GM12878 (cell line): ENCODE results near the gene CCDC149. TPM values are rescaled to one million over a fixed set of nuclear protein-coding genes. Genes with fewer than 3 reads are reported as not detected.

Source experiments
- ATAC-seq: fragments of 200-7000 bp; cut with Tn5 transposase; 3 replicates; pipeline ENCODE4 v1.9.1; 2020; ENCODE audit warnings: mild to moderate bottlenecking, moderate library complexity
- BruUV-seq: library from RNA; stranded (reverse); fragments of 400-500 nt; replicated peaks from 2 replicates; lab custom pipeline; 2021; lab: Mats Ljungman, UMichigan
- CTCF ChIA-PET: fragments of 300-600 bp; sonication (Branson Sonifier 250); formaldehyde crosslinking; extraction: SDS; loops from one replicate; lab custom pipeline; 2021; ENCODE audit warnings: inconsistent platforms; lab: Yijun Ruan, JAX
- POLR2A ChIA-PET: fragments of 350-600 bp; formaldehyde crosslinking; extraction: SDS; loops from one replicate; lab custom pipeline; 2021; ENCODE audit warnings: inconsistent platforms; lab: Charles Lee
- RAD21 ChIA-PET: fragments of 300-600 bp; sonication (Branson Sonifier 250); formaldehyde crosslinking; loops from one replicate; lab custom pipeline; 2023; ENCODE audit warnings: antibody characterized with exemption; ENCODE audit not compliant: unreplicated experiment; lab: Charles Lee
- SMC1A ChIA-PET: fragments of 300-600 bp; sonication (Branson Sonifier 250); formaldehyde crosslinking; loops from one replicate; lab custom pipeline; 2023; ENCODE audit not compliant: unreplicated experiment, uncharacterized antibody; lab: Charles Lee
- DNase-seq: peaks from one replicate; pipeline ENCODE4 v3.0.0-alpha.2; 2011; ENCODE audit warnings: low read depth, low spot score
- FAIRE-seq: peaks from 3 replicates; lab custom pipeline; 2011; peaks lifted over from hg19 to GRCh38; lab: Jason Lieb, UNC
- H2AFZ ChIP-seq: 2 replicates; pipeline ENCODE4 v1.6.0; 2011; ENCODE audit warnings: low read depth, low read length, control low read depth; ENCODE audit not compliant: control insufficient read depth
- H3K27ac ChIP-seq: 2 replicates; pipeline ENCODE4 v1.5.1; 2011; ENCODE audit warnings: control low read depth; ENCODE audit not compliant: control insufficient read depth, insufficient read depth
- H3K27me3 ChIP-seq, 2 experiments: replicated peaks in 1 of 2; 2 replicates each; pipeline versions ENCODE4 v1.6.0 to v1.6.1; 2011; ENCODE audit warnings: low read length in 1 of 2; ENCODE audit not compliant: control insufficient read depth in 2 of 2, insufficient read depth in 2 of 2
- H3K36me3 ChIP-seq, 2 experiments: 2 replicates each; pipeline ENCODE4 v1.5.1; 2011; ENCODE audit warnings: low read length in 1 of 2; ENCODE audit not compliant: control insufficient read depth in 2 of 2, insufficient read depth in 2 of 2
- H3K4me1 ChIP-seq: 2 replicates; pipeline ENCODE4 v1.6.1; 2011; ENCODE audit warnings: mild to moderate bottlenecking, low read length, moderate library complexity, mixed read lengths; ENCODE audit not compliant: control insufficient read depth, insufficient read depth
- H3K4me2 ChIP-seq: 2 replicates; pipeline ENCODE4 v1.6.0; 2011; ENCODE audit warnings: control low read depth; ENCODE audit not compliant: control insufficient read depth, insufficient read depth
- H3K4me3 ChIP-seq: fragments of 200-600 bp; sonication (generic); 2 replicates; pipeline ENCODE4 v1.5.1; 2016
- H3K79me2 ChIP-seq: 2 replicates; pipeline ENCODE4 v1.6.0; 2011; ENCODE audit warnings: low read length; ENCODE audit not compliant: control insufficient read depth, insufficient read depth
- H3K9ac ChIP-seq: 2 replicates; pipeline ENCODE4 v1.8.0; 2011; ENCODE audit warnings: low read length, control low read depth, mixed read lengths; ENCODE audit not compliant: control insufficient read depth, insufficient read depth
- H3K9me3 ChIP-seq: replicated peaks from 3 replicates; pipeline ENCODE4 v1.5.1; 2011; ENCODE audit warnings: mild to moderate bottlenecking, low read length; ENCODE audit not compliant: control insufficient read depth, insufficient read depth
- H4K20me1 ChIP-seq: 2 replicates; pipeline ENCODE4 v1.6.0; 2011; ENCODE audit not compliant: control insufficient read depth, insufficient read depth
- CBX5 ChIP-seq: sonication (generic); IDR thresholded peaks from 2 replicates; pipeline ENCODE4 v1.6.1; 2016; ENCODE audit warnings: low read depth, moderate library complexity, mild to moderate bottlenecking, inconsistent platforms
- FOXK2 ChIP-seq: fragments of 450-650 bp; IDR thresholded peaks from 2 replicates; pipeline ENCODE4 v1.6.1; 2017; ENCODE audit warnings: mild to moderate bottlenecking, moderate library complexity
- JUNB ChIP-seq: IDR thresholded peaks from 2 replicates; pipeline ENCODE4 v1.6.1; 2016; ENCODE audit warnings: antibody characterized with exemption, mild to moderate bottlenecking
- JUND ChIP-seq: IDR thresholded peaks from 2 replicates; pipeline ENCODE4 v1.6.1; 2012; ENCODE audit warnings: low read depth, mild to moderate bottlenecking, low read length, improper control_type of control experiment, moderate library complexity
- MXI1 ChIP-seq: fragments of 150-350 bp; IDR thresholded peaks from 2 replicates; pipeline ENCODE4 v1.6.1; 2011; ENCODE audit warnings: low read depth, mild to moderate bottlenecking, inconsistent platforms, low read length, improper control_type of control experiment
- MYC ChIP-seq: IDR thresholded peaks from 2 replicates; pipeline ENCODE4 v1.6.1; 2011; ENCODE audit warnings: mild to moderate bottlenecking, low read length, moderate library complexity, inconsistent platforms; ENCODE audit not compliant: insufficient read depth, insufficient replicate concordance, insufficient read length, severe bottlenecking
- NFXL1 ChIP-seq: fragments of 450-650 bp; IDR thresholded peaks from 2 replicates; pipeline ENCODE4 v1.6.1; 2017; ENCODE audit warnings: antibody characterized with exemption, mild to moderate bottlenecking, borderline replicate concordance
- NFYA ChIP-seq: IDR thresholded peaks from 2 replicates; pipeline ENCODE4 v1.6.1; 2011; ENCODE audit warnings: low read depth, mild to moderate bottlenecking, low read length, improper control_type of control experiment, borderline replicate concordance
- NRF1 ChIP-seq: conservative IDR thresholded peaks from 2 replicates; pipeline ENCODE4 v1.6.1; 2011; ENCODE audit warnings: mild to moderate bottlenecking, low read depth, low read length, improper control_type of control experiment
- PAX8 ChIP-seq: fragments of 450-650 bp; IDR thresholded peaks from 2 replicates; pipeline ENCODE4 v1.6.1; 2017; ENCODE audit warnings: mild to moderate bottlenecking, moderate library complexity
- PML ChIP-seq: IDR thresholded peaks from 2 replicates; pipeline ENCODE4 v1.6.1; 2012; ENCODE audit warnings: low read length, inconsistent platforms
- RCOR1 ChIP-seq: conservative IDR thresholded peaks from 2 replicates; pipeline ENCODE4 v1.6.1; 2012; ENCODE audit warnings: low read depth, low read length, improper control_type of control experiment
- SIN3A ChIP-seq: IDR thresholded peaks from 2 replicates; pipeline ENCODE4 v1.6.1; 2012; ENCODE audit warnings: low read depth, low read length, improper control_type of control experiment
- STAT3 ChIP-seq: IDR thresholded peaks from 2 replicates; pipeline ENCODE4 v1.6.1; 2011; ENCODE audit warnings: low read depth, low read length, improper control_type of control experiment
- ZZZ3 ChIP-seq: IDR thresholded peaks from 2 replicates; pipeline ENCODE4 v1.6.1; 2011; ENCODE audit warnings: low read depth; ENCODE audit not compliant: control insufficient read depth, insufficient read length
- WGBS: methylation state at CpG from one replicate; pipeline ENCODE4 v1.1.6; 2016; ENCODE audit warnings: low lambda C conversion rate; ENCODE audit not compliant: insufficient replicate concordance, insufficient coverage; ENCODE audit errors: missing lambda C conversion rate; 5-methylcytosine and 5-hydroxymethylcytosine counted together
- in situ Hi-C: fragments of 300-500 bp; cut with MboI; formaldehyde crosslinking; loops from 9 replicates; pipeline ENCODE4 v1.14.3; 2018; ENCODE audit warnings: mixed read lengths
- intact Hi-C: fragments of 100-400 bp; cut with micrococcal nuclease; formaldehyde crosslinking; loops from one replicate; pipeline ENCODE4 v1.14.2; 2022; ENCODE audit not compliant: unreplicated experiment
- polyA plus RNA-seq, 11 experiments: library from polyadenylated mRNA; depleted of rRNA in 4 of 11; unstranded in 6 of 11; stranded (reverse) in 5 of 11; fragments of >200 nt; fragmentation: Nextera tagmentation in 4 of 11; fragmentation: Illumina TruSeq in 1 of 11; extraction: Ambion mirVana in 4 of 11; extraction: Trizol in 1 of 11; gene quantifications; 1 replicate in 1 of 11; 2 replicates in 10 of 11; pipeline versions ENCODE4 v1.2.1 to v1.2.3, GENCODE V29; 2011 to 2016; ENCODE audit warnings: inconsistent platforms in 2 of 11, missing spikeins in 2 of 11, low read depth in 1 of 11
- total RNA-seq, 4 experiments: library from RNA; depleted of rRNA in 3 of 4; stranded (reverse); fragments of >200 nt in 3 of 4; fragmentation: Illumina TruSeq in 1 of 4; extraction: Trizol in 1 of 4; gene quantifications; 2 replicates each; pipeline versions ENCODE4 v1.2.1 to v1.2.3, GENCODE V29; 2013 to 2021
- TF ChIP-seq, protein P1 (sequence below): fragments of 450-650 bp; IDR thresholded peaks from 2 replicates; pipeline ENCODE4 v1.6.1; 2017; ENCODE audit warnings: mild to moderate bottlenecking, low read depth, inconsistent platforms; ENCODE audit not compliant: poor library complexity, severe bottlenecking
- TF ChIP-seq, protein P2 (sequence below): IDR thresholded peaks from 2 replicates; pipeline ENCODE4 v1.6.1; 2011; ENCODE audit warnings: mild to moderate bottlenecking, low read depth, low read length, moderate library complexity; ENCODE audit not compliant: insufficient replicate concordance
- TF ChIP-seq, protein P3 (sequence below): IDR thresholded peaks from 2 replicates; pipeline ENCODE4 v1.6.1; 2012; ENCODE audit warnings: low read depth, low read length, improper control_type of control experiment
- TF ChIP-seq, protein P4 (sequence below): IDR thresholded peaks from 2 replicates; pipeline ENCODE4 v1.6.1; 2012; ENCODE audit warnings: low read depth, low read length, improper control_type of control experiment

The CCDC149 gene
- total and polyA plus RNA-seq, 10 of the 15 experiments (the other 5 are each of a cell fraction or from before 2014, with no cell fraction given), result 0.03 to 0.04 (median 0.04) TPM; not detected in 7

DNA sequence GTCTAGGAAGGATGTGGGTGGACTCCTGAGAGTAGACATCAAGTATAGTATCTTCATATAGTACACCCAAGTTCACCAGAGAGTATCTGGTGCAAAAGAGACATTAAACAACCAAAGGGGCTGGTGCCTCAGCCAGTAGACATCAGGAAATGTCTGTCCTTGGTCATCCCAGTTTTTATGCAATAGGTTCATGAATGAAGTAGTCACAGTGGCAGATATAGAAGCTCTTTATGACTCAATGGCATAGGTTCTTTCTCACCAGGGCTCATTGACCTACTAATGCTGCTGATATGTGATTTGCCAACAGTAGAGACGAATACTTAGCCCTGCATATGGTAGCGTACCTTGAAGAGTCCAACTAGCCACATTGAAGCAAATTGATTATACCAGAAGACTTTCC lies 45.0 kb upstream of the CCDC149 start:
- DNase-seq (no peak), ATAC-seq (no peak), FAIRE-seq (no peak)
- POLR2A ChIA-PET, result no interaction called here
- H4K20me1 ChIP-seq, result no peaks in the 10 kb centered on the region
- no TSS peak for BruUV-seq
- H3K9me3 ChIP-seq, result no peaks in the 10 kb centered on the region; the same call in 2 of the 3 replicates
- no peaks in the 10 kb centered on the region for H3K79me2 ChIP-seq
- no peak overlapping the region for H3K27ac ChIP-seq
- SMC1A ChIA-PET, result no interaction called here
- 3% methylated on average over 2 of the region's 2 CpGs for WGBS
- no peak overlapping the region for H3K9ac ChIP-seq
- no peak overlapping the region for H3K4me2 ChIP-seq
- no peaks in the 10 kb centered on the region for H3K36me3 ChIP-seq
- in situ Hi-C loops (no loop called here), intact Hi-C loops (no loop called here)
- RAD21 ChIA-PET, result no interaction called here
- no peaks in the 10 kb centered on the region for H3K27me3 ChIP-seq
- CTCF ChIA-PET, result interaction anchor here (2.3 kb wide), 1 partner anchor 22 kb away, joined by 9 read pairs; no protein-coding TSS in a partner anchor
- TF ChIP-seq JUND (no peak), CBX5 (no peak), FOXK2 (no peak), PML (no peak), MXI1 (no peak), PAX8 (no peak), NFYA (no peak), MYC (no peak), JUNB (no peak), RCOR1 (no peak), STAT3 (no peak), NRF1 (no peak), NFXL1 (no peak), ZZZ3 (no peak), SIN3A (no peak)
- TF ChIP-seq, protein P1, sequence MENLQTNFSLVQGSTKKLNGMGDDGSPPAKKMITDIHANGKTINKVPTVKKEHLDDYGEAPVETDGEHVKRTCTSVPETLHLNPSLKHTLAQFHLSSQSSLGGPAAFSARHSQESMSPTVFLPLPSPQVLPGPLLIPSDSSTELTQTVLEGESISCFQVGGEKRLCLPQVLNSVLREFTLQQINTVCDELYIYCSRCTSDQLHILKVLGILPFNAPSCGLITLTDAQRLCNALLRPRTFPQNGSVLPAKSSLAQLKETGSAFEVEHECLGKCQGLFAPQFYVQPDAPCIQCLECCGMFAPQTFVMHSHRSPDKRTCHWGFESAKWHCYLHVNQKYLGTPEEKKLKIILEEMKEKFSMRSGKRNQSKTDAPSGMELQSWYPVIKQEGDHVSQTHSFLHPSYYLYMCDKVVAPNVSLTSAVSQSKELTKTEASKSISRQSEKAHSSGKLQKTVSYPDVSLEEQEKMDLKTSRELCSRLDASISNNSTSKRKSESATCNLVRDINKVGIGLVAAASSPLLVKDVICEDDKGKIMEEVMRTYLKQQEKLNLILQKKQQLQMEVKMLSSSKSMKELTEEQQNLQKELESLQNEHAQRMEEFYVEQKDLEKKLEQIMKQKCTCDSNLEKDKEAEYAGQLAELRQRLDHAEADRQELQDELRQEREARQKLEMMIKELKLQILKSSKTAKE, result no peak
- TF ChIP-seq, protein P2, sequence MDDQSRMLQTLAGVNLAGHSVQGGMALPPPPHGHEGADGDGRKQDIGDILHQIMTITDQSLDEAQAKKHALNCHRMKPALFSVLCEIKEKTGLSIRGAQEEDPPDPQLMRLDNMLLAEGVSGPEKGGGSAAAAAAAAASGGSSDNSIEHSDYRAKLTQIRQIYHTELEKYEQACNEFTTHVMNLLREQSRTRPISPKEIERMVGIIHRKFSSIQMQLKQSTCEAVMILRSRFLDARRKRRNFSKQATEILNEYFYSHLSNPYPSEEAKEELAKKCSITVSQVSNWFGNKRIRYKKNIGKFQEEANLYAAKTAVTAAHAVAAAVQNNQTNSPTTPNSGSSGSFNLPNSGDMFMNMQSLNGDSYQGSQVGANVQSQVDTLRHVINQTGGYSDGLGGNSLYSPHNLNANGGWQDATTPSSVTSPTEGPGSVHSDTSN, result no peak
- TF ChIP-seq, protein P3, sequence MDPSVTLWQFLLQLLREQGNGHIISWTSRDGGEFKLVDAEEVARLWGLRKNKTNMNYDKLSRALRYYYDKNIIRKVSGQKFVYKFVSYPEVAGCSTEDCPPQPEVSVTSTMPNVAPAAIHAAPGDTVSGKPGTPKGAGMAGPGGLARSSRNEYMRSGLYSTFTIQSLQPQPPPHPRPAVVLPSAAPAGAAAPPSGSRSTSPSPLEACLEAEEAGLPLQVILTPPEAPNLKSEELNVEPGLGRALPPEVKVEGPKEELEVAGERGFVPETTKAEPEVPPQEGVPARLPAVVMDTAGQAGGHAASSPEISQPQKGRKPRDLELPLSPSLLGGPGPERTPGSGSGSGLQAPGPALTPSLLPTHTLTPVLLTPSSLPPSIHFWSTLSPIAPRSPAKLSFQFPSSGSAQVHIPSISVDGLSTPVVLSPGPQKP, result no peak
- TF ChIP-seq, protein P4, sequence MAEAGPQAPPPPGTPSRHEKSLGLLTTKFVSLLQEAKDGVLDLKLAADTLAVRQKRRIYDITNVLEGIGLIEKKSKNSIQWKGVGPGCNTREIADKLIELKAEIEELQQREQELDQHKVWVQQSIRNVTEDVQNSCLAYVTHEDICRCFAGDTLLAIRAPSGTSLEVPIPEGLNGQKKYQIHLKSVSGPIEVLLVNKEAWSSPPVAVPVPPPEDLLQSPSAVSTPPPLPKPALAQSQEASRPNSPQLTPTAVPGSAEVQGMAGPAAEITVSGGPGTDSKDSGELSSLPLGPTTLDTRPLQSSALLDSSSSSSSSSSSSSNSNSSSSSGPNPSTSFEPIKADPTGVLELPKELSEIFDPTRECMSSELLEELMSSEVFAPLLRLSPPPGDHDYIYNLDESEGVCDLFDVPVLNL, result no peak
- no peak overlapping the region for H3K4me3 ChIP-seq
- no peaks in the 10 kb centered on the region for H3K4me1 ChIP-seq
- no peak overlapping the region for H2AFZ ChIP-seq
